ENCODE measurements around the gene TJAP1. TPM values are rescaled to one million over a fixed set of nuclear protein-coding genes. Genes with fewer than 3 reads are reported as not detected.

Gene TJAP1
- total and polyA plus RNA-seq, 12 donors: 17.6 to 77.5 (median 33.0) TPM

DNA sequence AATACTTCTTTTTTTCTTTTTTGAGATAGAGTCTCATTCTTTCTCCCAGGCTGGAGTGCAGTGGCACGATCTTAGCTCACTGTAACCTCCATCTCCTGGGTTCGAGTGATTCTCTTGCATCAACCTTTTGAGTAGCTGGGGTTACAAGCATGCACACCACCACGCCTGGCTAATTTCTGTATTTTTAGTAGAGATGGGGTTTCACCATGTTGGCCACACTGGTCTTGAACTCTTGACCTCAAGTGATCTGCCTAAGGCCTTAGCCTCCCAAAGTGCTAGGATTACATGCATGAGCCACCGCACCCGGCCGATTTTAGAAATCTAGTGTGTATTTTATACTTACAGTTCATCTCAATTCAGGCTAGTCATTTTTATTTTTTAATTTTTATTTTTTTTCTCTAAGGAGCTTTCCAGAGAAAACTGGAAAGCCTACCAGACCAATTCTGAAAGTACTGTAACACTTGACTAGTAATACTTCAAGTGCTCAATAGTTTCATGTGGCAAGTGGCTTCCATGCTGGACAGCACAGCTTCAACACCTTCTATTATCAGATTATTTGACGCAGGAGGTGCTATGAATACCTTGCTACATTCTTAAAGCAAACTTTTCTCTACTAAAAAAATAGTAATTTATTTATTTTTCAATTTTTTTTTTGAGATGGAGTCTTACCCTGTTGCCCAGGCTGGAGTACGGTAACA is 64.6 kb downstream of the TJAP1 start:
- Histone ChIP-seq H3K27ac (no peak overlapping the region), H3K9me3 (replicated peaks in 1 of 3) (no peaks in the 10 kb centered on the region), H3K4me1 (replicated peaks in 1 of 2) (no peaks in the 10 kb centered on the region), H3K36me3 (replicated peaks in 1 of 2) (peaks cover 0 to 31% of the 10 kb centered on the region in 2 donors), H3K4me3 (no peak overlapping the region), H3K27me3 (no peaks in the 10 kb centered on the region)
- TF ChIP-seq, protein P1, sequence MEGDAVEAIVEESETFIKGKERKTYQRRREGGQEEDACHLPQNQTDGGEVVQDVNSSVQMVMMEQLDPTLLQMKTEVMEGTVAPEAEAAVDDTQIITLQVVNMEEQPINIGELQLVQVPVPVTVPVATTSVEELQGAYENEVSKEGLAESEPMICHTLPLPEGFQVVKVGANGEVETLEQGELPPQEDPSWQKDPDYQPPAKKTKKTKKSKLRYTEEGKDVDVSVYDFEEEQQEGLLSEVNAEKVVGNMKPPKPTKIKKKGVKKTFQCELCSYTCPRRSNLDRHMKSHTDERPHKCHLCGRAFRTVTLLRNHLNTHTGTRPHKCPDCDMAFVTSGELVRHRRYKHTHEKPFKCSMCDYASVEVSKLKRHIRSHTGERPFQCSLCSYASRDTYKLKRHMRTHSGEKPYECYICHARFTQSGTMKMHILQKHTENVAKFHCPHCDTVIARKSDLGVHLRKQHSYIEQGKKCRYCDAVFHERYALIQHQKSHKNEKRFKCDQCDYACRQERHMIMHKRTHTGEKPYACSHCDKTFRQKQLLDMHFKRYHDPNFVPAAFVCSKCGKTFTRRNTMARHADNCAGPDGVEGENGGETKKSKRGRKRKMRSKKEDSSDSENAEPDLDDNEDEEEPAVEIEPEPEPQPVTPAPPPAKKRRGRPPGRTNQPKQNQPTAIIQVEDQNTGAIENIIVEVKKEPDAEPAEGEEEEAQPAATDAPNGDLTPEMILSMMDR (IDR thresholded peaks at IDR 0.05): no peak
- TF ChIP-seq POLR2A (IDR thresholded peaks at IDR 0.05): no peak
- WGBS, 4 donors: 93 to 98% (median 96%) methylated on average over 8 of the region's 8 CpGs
- DNase-seq: no peak
- intact Hi-C loops (cut with DNase I): no loop called here

DNA sequence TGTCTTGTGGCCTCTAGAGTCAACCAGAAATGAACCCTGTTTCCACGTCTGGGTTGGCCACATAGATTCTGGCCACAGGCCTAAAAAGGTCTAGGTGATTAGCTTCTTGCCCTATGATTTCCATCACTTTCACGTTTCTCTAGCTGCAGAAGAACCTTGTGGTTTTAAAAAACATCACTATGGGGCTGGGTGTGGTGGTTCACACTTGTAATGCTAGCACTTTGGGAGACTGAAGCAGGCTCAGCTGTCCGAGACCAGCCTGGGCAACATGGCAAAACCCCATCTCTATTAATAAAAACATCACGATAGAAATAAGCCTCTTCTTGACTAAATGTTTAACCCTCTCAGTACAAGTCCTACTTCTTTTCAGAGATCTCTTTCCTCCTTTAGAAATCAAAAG is 67.1 kb downstream of the TJAP1 start:
- H3K4me3 ChIP-seq: no peak overlapping the region
- DNase-seq: no peak
- H3K36me3 ChIP-seq (replicated peaks in 1 of 2): peaks cover 0 to 57% of the 10 kb centered on the region in 2 donors
- no peak for TF ChIP-seq POLR2A (IDR thresholded peaks at IDR 0.05)
- TF ChIP-seq, protein P1 (IDR thresholded peaks at IDR 0.05): no peak
- no peaks in the 10 kb centered on the region for H3K4me1 ChIP-seq (replicated peaks in 1 of 2)
- no peaks in the 10 kb centered on the region for H3K9me3 ChIP-seq (replicated peaks in 1 of 3)
- 68 to 81% (median 80%) methylated on average over 4 of the region's 4 CpGs for WGBS, 4 donors
- intact Hi-C loops (cut with DNase I): no loop called here
- H3K27ac ChIP-seq: no peak overlapping the region
- no peaks in the 10 kb centered on the region for H3K27me3 ChIP-seq

DNA sequence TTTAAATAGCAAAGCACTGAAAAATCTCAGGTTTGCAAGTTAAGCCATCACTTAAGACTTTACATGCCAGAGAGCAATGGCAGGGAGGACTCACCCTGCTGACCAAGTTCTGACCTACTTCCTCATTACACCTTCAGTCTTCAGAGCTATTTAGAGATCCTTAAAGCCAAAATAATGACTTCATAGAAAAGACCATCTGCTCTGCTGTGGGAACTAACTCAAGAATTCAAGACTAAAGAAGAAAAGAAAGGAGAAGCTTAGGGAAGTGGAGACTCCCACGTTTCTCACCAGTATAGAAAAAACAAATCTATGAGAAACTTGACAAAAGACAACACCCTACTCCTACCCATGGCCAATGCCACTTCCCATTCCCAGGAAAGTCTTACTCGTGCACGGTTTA is 69.9 kb downstream of the TJAP1 start:
- Histone ChIP-seq H3K36me3 (replicated peaks in 1 of 2) (peaks cover 0 to 79% of the 10 kb centered on the region in 2 donors), H3K4me3 (no peak overlapping the region), H3K27ac (no peak overlapping the region), H3K9me3 (replicated peaks in 1 of 3) (no peaks in the 10 kb centered on the region), H3K27me3 (no peaks in the 10 kb centered on the region), H3K4me1 (replicated peaks in 1 of 2) (no peaks in the 10 kb centered on the region)
- TF ChIP-seq POLR2A (IDR thresholded peaks at IDR 0.05): no peak
- TF ChIP-seq, protein P1 (IDR thresholded peaks at IDR 0.05): no peak
- no peak for DNase-seq
- intact Hi-C loops (cut with DNase I): no loop called here
- WGBS, 4 donors: 79 to 96% (median 84%) methylated on average over 3 of the region's 3 CpGs

Small RNA genes lying within 50 kb of the gene (microRNA-seq; reads per million reads assigned to microRNA genes)
- 0.85 to 1.1 (median 0.89) reads per million in 3 donors for gene MIR6780B

Small RNA genes lying within 50 kb of the gene (small RNA-seq; reads per million reads assigned to genes)
- gene MIR6780B (0 reads per million in 2 donors), gene RF00426 (0 reads per million in 2 donors), gene RNU6-1113P (0 reads per million in 2 donors)

Other genes starting within 250 kb of the TJAP1 start
- gene DNPH1, start 248.1 kb upstream of the TJAP1 start, total RNA-seq: 100 to 1,000 TPM in 6 of 9 donors, 10 to 100 TPM in 3; 57.2 to 229 (median 133) TPM
- gene DNPH1, start 248.1 kb upstream of the TJAP1 start, polyA plus RNA-seq: 100 to 1,000 TPM in 1 of 3 donors, 10 to 100 TPM in 2; 33.7 to 143 (median 95.1) TPM
- 1 to 10 TPM in 3 of 9 donors, under 1 TPM in 6; 0.17 to 1.8 (median 0.44) TPM for gene TTBK1, start 234.1 kb upstream of the TJAP1 start, total RNA-seq
- gene TTBK1, start 234.1 kb upstream of the TJAP1 start, polyA plus RNA-seq: 1 to 10 TPM in 1 of 3 donors, under 1 TPM in 2; 0.81 to 5.4 (median 0.95) TPM
- under 1 TPM in 1 of 9 donors, not detected in 8; 0.14 TPM for gene SLC22A7, start 179.3 kb upstream of the TJAP1 start, total RNA-seq
- not detected for gene SLC22A7, start 179.3 kb upstream of the TJAP1 start, polyA plus RNA-seq
- 1 to 10 TPM in 3 of 9 donors, not detected in 6; 1.2 to 1.5 (median 1.5) TPM for gene CRIP3, start 168.7 kb upstream of the TJAP1 start, total RNA-seq
- 1 to 10 TPM in 2 of 3 donors, under 1 TPM in 1; 0.44 to 8.9 (median 2.5) TPM for gene CRIP3, start 168.7 kb upstream of the TJAP1 start, polyA plus RNA-seq
- gene ZNF318, start 107.9 kb upstream of the TJAP1 start, total RNA-seq: 10 to 100 TPM; 10.1 to 19.3 (median 13.9) TPM
- 10 to 100 TPM in 1 of 3 donors, 1 to 10 TPM in 2; 5.9 to 13.8 (median 9.2) TPM for gene ZNF318, start 107.9 kb upstream of the TJAP1 start, polyA plus RNA-seq
- 10 to 100 TPM; 19.1 to 40.0 (median 24.2) TPM for gene ABCC10, start 50.0 kb upstream of the TJAP1 start, total RNA-seq
- gene ABCC10, start 50.0 kb upstream of the TJAP1 start, polyA plus RNA-seq: 100 to 1,000 TPM in 1 of 3 donors, 10 to 100 TPM in 1, 1 to 10 TPM in 1; 8.5 to 123 (median 70.7) TPM
- gene DLK2, start 22.0 kb upstream of the TJAP1 start, total RNA-seq: 1 to 10 TPM in 4 of 9 donors, under 1 TPM in 2, not detected in 3; 0.14 to 3.9 (median 1.4) TPM
- gene DLK2, start 22.0 kb upstream of the TJAP1 start, polyA plus RNA-seq: 1 to 10 TPM in 1 of 3 donors, under 1 TPM in 1, not detected in 1; 0.64 to 1.0 TPM
- gene LRRC73, start 32.8 kb downstream of the TJAP1 start, total RNA-seq: 10 to 100 TPM in 3 of 9 donors, 1 to 10 TPM in 6; 1.4 to 15.0 (median 4.4) TPM
- 1 to 10 TPM; 2.8 to 4.0 (median 3.1) TPM for gene LRRC73, start 32.8 kb downstream of the TJAP1 start, polyA plus RNA-seq
- gene YIPF3, start 39.4 kb downstream of the TJAP1 start, total RNA-seq: 100 to 1,000 TPM; 121 to 271 (median 170) TPM
- gene YIPF3, start 39.4 kb downstream of the TJAP1 start, polyA plus RNA-seq: 100 to 1,000 TPM in 1 of 3 donors, 10 to 100 TPM in 2; 78.1 to 139 (median 98.0) TPM
- 10 to 100 TPM; 16.8 to 54.4 (median 30.3) TPM for gene POLR1C, start 39.5 kb downstream of the TJAP1 start, total RNA-seq
- 10 to 100 TPM; 36.7 to 67.2 (median 50.7) TPM for gene POLR1C, start 39.5 kb downstream of the TJAP1 start, polyA plus RNA-seq
- 10 to 100 TPM; 16.1 to 70.6 (median 22.9) TPM for gene XPO5, start 98.5 kb downstream of the TJAP1 start, total RNA-seq
- gene XPO5, start 98.5 kb downstream of the TJAP1 start, polyA plus RNA-seq: 10 to 100 TPM; 10.9 to 26.2 (median 14.8) TPM
- 10 to 100 TPM in 8 of 9 donors, 1 to 10 TPM in 1; 7.5 to 25.0 (median 14.0) TPM for gene POLH, start 98.6 kb downstream of the TJAP1 start, total RNA-seq
- gene POLH, start 98.6 kb downstream of the TJAP1 start, polyA plus RNA-seq: 10 to 100 TPM in 1 of 3 donors, 1 to 10 TPM in 2; 1.5 to 10.3 (median 2.7) TPM
- gene GTPBP2, start 151.7 kb downstream of the TJAP1 start, total RNA-seq: 10 to 100 TPM; 16.5 to 59.3 (median 43.2) TPM
- gene GTPBP2, start 151.7 kb downstream of the TJAP1 start, polyA plus RNA-seq: 10 to 100 TPM; 26.9 to 73.5 (median 65.1) TPM
- gene MAD2L1BP, start 158.3 kb downstream of the TJAP1 start, total RNA-seq: 100 to 1,000 TPM in 1 of 9 donors, 10 to 100 TPM in 8; 16.1 to 112 (median 29.6) TPM
- gene MAD2L1BP, start 158.3 kb downstream of the TJAP1 start, polyA plus RNA-seq: 10 to 100 TPM; 15.2 to 26.2 (median 18.2) TPM
- gene RSPH9, start 167.5 kb downstream of the TJAP1 start, total RNA-seq: under 1 TPM in 7 of 9 donors, not detected in 2; 0.20 to 1.00 (median 0.35) TPM
- under 1 TPM; 0.22 to 0.72 (median 0.71) TPM for gene RSPH9, start 167.5 kb downstream of the TJAP1 start, polyA plus RNA-seq
- gene MRPS18A, start 210.2 kb downstream of the TJAP1 start, total RNA-seq: 100 to 1,000 TPM in 1 of 9 donors, 10 to 100 TPM in 8; 47.8 to 119 (median 52.9) TPM
- gene MRPS18A, start 210.2 kb downstream of the TJAP1 start, polyA plus RNA-seq: 10 to 100 TPM; 24.8 to 75.1 (median 33.1) TPM

Measured in adrenal gland (tissue), 12 donors.